Measurements from ENCODE around the gene DNAH1. TPM values are rescaled to one million over a fixed set of nuclear protein-coding genes. Genes with fewer than 3 reads are reported as not detected.
A peak's percentile ranks its signal among the peaks of the same experiment; 100 is the strongest.

Gene DNAH1
- total and polyA plus RNA-seq, 2 of the 13 experiments (the other 11 are each of a cell fraction or from before 2014, with no cell fraction given) = 0.64 to 3.5 TPM

DNA sequence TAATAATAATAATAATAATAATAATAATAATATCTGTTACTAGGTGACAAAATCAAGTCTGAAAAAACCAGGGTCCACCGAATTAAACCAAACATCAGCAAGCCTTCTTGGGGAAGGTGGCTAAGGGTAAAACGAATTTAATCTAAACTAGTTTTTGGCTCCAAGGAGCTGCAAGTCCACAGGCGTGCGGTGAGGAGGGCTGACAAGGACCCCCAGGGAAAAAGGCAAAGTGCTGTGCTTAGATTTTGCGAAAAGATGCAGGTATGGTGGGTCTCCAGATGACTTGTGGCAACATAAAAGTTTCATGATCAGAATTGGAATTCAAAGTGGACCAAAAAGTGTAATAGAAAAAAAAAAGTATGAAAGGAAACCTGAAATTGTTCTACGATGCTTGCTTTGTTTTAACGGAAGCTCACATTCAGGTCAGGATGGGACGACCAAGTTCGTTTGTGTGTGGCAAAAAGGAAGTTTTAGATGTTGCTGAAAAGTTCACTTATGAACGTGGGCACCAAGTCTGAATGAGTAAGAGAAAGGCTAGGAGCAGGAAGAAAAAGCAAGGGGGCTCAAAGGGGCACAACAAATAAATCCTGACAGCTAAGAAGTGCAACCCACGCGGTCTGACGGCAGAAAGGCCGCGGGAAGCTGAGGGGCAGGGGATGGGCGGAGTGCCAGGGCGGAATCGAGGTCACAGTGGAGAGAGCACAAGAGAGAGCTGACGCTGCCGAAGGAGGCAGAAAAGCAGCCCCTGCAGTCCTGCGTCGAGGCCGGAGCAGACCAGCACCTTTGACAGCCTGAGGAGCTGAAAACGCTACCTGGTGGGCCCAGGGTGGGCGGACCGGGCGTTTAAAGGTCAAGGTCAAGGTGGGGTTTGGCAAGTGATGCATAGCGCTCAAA, 38.8 kb upstream of the DNAH1 start (continued):
- TF ChIP-seq, protein P1, sequence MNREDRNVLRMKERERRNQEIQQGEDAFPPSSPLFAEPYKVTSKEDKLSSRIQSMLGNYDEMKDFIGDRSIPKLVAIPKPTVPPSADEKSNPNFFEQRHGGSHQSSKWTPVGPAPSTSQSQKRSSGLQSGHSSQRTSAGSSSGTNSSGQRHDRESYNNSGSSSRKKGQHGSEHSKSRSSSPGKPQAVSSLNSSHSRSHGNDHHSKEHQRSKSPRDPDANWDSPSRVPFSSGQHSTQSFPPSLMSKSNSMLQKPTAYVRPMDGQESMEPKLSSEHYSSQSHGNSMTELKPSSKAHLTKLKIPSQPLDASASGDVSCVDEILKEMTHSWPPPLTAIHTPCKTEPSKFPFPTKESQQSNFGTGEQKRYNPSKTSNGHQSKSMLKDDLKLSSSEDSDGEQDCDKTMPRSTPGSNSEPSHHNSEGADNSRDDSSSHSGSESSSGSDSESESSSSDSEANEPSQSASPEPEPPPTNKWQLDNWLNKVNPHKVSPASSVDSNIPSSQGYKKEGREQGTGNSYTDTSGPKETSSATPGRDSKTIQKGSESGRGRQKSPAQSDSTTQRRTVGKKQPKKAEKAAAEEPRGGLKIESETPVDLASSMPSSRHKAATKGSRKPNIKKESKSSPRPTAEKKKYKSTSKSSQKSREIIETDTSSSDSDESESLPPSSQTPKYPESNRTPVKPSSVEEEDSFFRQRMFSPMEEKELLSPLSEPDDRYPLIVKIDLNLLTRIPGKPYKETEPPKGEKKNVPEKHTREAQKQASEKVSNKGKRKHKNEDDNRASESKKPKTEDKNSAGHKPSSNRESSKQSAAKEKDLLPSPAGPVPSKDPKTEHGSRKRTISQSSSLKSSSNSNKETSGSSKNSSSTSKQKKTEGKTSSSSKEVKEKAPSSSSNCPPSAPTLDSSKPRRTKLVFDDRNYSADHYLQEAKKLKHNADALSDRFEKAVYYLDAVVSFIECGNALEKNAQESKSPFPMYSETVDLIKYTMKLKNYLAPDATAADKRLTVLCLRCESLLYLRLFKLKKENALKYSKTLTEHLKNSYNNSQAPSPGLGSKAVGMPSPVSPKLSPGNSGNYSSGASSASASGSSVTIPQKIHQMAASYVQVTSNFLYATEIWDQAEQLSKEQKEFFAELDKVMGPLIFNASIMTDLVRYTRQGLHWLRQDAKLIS (CRISPR knock-in tag; IDR thresholded peaks at IDR 0.05) = 0 out of 2 replicates have a peak, but pooled peaks have one; percentile 13
- TF ChIP-seq ZNF17 (CRISPR knock-in tag; IDR thresholded peaks at IDR 0.05) = no peak

DNA sequence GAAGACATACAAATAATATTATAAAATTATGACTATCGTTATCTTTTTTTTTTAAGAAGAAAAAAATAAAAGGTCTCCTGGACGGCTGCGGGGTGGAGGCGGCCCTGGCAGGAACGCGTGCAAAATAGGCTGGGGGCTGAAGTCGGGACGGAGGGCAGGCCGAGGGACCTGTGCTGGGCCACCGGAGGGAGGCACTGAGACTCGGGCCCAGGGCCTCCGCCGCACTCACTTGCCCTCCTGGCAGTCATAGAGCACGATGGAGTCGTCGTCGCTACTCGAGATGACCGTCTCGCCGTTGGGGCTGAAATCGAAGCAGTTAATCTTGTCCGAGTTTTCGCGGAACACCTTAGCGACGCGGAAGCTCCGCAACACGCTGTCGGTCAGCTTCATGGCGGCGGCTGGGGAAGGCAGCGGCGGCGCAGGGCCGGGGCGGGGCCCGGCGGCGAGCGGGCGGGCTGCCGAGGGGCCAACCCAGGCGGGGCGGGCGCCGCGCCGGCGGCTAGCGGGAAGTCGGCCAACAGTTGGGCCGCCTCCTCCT, 38.1 kb upstream of the DNAH1 start:
- TSS peak; percentile 54 for BruUV-seq (replicated peaks)
- in situ Hi-C loops (cut with HindIII; ENCODE audit: extremely low pct_ligation_motif_present, low pct_unique_long_range_greater_than_20kb) (no loop called here), intact Hi-C loops (cut with micrococcal nuclease; ENCODE audit: unreplicated experiment) (no loop called here)
- 0% methylated on average over 8 of the region's 54 CpGs for WGBS (ENCODE audit: low lambda C conversion rate)
- Histone ChIP-seq H3K36me3 (replicated peaks in 1 of 2; ENCODE audit: control insufficient read depth in 1 of 2, insufficient read depth in 2 of 2, low read length in 2 of 2) (peaks cover 0 to 5% of the 10 kb centered on the region in 2 experiments; a peak in 1 of 5 replicates), H3K9me3 (ENCODE audit: low read length) (no peaks in the 10 kb centered on the region), H3K27ac (ENCODE audit: extremely low read length, insufficient read depth, low read length) (peak overlapping the region; percentile 95), H3K27me3 (ENCODE audit: control insufficient read depth in 1 of 2, insufficient read depth in 2 of 2, low read length in 2 of 2) (no peaks in the 10 kb centered on the region; a peak in 1 of 5 replicates), H2AFZ (ENCODE audit: low read length) (no peak overlapping the region), H3K4me2 (ENCODE audit: low read depth, low read length) (peak overlapping the region; percentile 92), H3K4me1 (ENCODE audit: insufficient read depth, low read length) (peaks cover 74% of the 10 kb centered on the region), H3K79me2 (ENCODE audit: insufficient read depth, low read length) (peaks cover 53% of the 10 kb centered on the region), H3K4me3 (replicated peaks in 1 of 3; ENCODE audit: insufficient read depth in 1 of 3, low read depth in 2 of 3, low read length in 3 of 3) (peak overlapping the region; percentile 77 to 99 (median 94)), H3K9ac (ENCODE audit: insufficient read depth, low read depth, low read length) (peak overlapping the region; percentile 99), H4K20me1 (ENCODE audit: insufficient read depth, low read length) (peaks cover 44% of the 10 kb centered on the region)
- ATAC-seq (peak; percentile 79), FAIRE-seq (no peak), DNase-seq (ENCODE audit: low spot score) (no peak)
- CTCF ChIA-PET (ENCODE audit: low intra/inter-chr PET ratio, low total read pairs) = no interaction called here
- POLR2A ChIA-PET = interaction anchor here (1.0 to 5.3 kb wide), 13 partner anchors 11 to 123 kb away, joined by 4 to 165 read pairs (median 8); partner anchors contain the start of genes GLYCTK, POC1A, PPM1M and TWF2
- TF ChIP-seq HDAC1 (CRISPR knock-in tag; IDR thresholded peaks at IDR 0.05) = peak; percentile 57; the same call in 1 of the 2 replicates
- TF ChIP-seq PHF21A (CRISPR knock-in tag; IDR thresholded peaks at IDR 0.05) = 0 out of 2 replicates have a peak, but pooled peaks have one; percentile 3
- peak; percentile 23; the same call in 1 of the 2 replicates for TF ChIP-seq RAD21 (CRISPR knock-in tag; IDR thresholded peaks at IDR 0.05)
- no peak for TF ChIP-seq CENPX (CRISPR knock-in tag; IDR thresholded peaks at IDR 0.05)
- TF ChIP-seq SSRP1 (CRISPR knock-in tag; IDR thresholded peaks at IDR 0.05) = no peak
- TF ChIP-seq ZNF558 (CRISPR knock-in tag; IDR thresholded peaks at IDR 0.05; ENCODE audit: borderline replicate concordance) = peak; percentile 38; the same call in 1 of the 2 replicates
- TF ChIP-seq MIER3 (CRISPR knock-in tag; IDR thresholded peaks at IDR 0.05; ENCODE audit: borderline replicate concordance) = no peak
